DMS114 treated with DMSO at 0.1 percent for 48 hours (cell line): ENCODE data around the gene PAIP2.
"Not testable (repeated sequence)": the region's sequence is repeated elsewhere in the genome, so short reads cannot be mapped to it uniquely, and the experiment has no call there.

Source experiments
- DNase-seq: peaks from one replicate; lab custom pipeline; 2025; ENCODE audit not compliant: unreplicated experiment; lab: John Stamatoyannopoulos, UW

PAIP2 gene

GRCh38 chr5:139377226-139377625, 35.6 kb downstream of the PAIP2 start:
- no peak for DNase-seq

- no peak for DNase-seq
Observed at GRCh38 chr5:139378101-139378825, 36.6 kb downstream of the PAIP2 start.

- no peak for DNase-seq
Observed at GRCh38 chr5:139378941-139379361, 37.3 kb downstream of the PAIP2 start.

DNA sequence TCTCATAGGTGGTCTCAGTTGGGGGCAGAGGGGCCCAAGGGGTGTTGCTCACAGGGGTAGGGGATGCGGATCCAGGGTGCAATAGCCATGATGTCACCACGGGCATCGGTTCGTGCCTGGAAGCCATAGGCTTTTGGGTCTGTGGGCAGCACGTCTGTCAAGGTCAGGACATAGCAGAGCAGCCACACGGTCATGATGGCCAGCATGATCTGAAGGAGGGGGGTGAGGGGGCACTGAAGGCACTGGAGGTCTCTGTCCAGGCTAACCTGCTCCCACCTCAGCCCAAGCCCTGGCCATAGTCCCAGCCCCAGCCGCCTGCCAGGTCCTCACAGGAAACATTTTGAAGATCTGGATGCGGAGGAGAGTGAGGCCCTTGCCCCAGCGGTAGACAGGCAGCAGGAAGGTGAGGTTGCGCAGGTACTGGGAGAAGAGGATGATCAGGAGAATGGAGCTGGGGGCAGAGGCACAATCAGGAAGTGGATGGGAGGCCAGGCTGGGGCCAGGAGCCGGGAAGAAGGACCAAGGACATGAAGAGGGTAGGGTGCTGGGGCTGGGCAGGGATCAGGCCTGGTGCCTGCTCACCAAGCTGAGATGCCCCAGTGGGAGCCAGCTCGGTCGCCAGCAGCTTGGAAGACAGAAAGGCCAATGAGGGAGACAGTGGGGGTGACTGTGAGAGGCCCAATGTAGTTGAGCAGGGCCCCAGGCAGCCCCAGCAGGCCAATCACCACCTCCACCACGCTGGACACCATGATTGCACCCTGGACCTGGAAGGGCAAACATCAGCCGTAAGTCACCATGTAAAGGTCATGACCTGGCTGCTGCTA, 38.2 kb downstream of the PAIP2 start:
- no peak for DNase-seq

DNA sequence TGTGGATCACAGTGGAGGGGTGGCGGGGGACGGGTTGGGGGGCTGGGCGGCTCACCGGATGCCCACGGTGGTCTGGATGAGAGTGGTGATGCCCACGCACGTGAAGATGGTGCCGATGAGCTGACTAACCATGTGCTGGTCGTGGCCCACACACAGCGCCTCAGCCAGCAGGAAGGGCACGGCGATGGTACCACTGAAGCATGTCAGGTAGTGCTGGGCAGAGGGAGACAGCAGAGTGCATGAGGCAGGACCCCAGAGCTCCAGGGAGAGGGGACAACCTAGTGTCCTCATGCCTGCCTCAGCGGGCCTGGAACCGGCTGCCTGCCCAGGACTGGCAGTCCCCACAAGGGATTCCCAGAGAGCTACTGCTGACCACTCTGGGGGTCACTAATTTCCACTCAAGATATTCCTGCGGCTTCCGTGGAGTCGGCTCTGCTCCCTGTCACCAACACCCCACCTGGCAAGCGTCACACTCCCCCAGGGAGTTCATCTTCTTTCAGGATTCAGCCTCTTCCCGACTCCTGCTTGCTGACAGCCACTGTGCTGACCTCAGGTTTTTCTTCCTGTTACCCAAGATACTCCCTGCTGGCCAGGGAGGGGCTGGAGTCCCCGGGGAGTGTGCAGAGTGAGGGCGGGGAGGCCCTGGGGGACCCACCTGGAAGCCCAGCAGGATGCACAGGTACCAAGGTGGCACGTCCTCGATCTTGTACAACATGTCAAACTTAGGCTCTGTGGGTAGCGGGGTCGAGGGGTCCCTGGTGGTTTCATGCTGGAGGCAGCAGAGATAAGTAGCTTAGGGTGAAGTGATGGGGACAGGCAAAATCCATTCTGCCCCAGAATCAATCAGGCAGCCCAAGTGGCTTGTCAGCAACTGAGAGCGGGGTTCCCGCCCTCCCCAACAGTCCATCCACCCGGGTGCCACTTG, 40.4 kb downstream of the PAIP2 start:
- no peak for DNase-seq

DNA sequence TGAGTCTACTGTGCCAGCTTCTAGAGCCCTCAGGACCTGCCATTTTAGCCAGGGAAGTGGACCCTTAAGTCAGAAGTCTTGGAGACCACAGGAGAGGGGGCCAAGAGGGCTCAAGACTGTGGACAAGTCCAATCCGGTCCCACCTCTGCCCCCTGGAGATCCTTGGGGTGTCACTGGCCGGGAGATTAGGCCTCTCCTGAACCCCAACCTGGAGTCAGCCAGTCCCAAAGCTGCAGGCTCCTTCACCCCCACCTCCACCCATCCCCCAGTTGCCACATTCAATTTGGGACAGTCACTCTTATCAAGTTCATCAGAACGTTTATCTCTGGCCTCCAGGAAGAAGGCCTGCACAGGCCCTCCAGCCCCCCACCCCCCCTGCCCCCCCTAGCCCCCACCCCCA, 41.2 kb downstream of the PAIP2 start:
- DNase-seq = no peak

DNA sequence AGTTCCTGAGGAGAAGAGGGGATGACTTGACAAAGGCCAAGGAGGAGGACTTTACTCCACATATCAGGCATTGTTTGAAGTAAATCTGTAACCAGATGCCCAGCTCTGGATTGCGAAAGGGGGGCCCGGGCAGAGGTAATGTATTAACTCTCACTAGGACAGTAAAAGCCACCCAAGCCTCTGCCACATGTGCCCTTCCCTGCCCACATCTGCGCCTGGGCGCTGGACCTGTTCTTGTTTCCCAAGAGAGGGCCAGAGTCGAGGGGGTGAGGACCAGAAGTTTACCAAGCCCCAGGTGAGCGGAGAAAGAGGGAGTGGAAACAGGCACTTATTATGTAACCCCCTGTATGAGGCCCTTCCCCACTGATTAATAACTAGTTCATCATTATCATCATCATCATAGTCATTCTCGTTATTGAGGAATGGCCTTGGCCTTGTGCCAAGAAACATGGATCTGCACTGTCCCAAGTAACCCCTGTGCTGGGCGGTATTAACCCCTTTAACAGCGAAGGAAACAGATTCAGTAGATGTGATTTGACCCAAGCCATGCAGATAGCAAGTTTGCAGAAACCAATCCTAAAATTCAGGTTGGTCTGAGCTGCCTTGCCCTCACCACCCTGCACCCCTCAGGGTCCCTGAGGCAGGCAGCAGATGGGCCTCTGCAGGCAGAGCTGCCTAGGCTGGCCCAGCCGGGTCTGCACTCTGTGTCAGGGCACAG, 41.8 kb downstream of the PAIP2 start, which contains the start of gene SLC23A1:
Gene SLC23A1 (minus strand): TSS at position 23 of the 718 bp plus-strand sequence. CDS start 44 bp downstream, outside the sequence.
- DNase-seq = no peak

- no peak for DNase-seq
Observed at GRCh38 chr5:139383993-139384590, 42.4 kb downstream of the PAIP2 start.

GRCh38 chr5:139384591-139385051, 43.0 kb downstream of the PAIP2 start:
- DNase-seq = no peak

DNA sequence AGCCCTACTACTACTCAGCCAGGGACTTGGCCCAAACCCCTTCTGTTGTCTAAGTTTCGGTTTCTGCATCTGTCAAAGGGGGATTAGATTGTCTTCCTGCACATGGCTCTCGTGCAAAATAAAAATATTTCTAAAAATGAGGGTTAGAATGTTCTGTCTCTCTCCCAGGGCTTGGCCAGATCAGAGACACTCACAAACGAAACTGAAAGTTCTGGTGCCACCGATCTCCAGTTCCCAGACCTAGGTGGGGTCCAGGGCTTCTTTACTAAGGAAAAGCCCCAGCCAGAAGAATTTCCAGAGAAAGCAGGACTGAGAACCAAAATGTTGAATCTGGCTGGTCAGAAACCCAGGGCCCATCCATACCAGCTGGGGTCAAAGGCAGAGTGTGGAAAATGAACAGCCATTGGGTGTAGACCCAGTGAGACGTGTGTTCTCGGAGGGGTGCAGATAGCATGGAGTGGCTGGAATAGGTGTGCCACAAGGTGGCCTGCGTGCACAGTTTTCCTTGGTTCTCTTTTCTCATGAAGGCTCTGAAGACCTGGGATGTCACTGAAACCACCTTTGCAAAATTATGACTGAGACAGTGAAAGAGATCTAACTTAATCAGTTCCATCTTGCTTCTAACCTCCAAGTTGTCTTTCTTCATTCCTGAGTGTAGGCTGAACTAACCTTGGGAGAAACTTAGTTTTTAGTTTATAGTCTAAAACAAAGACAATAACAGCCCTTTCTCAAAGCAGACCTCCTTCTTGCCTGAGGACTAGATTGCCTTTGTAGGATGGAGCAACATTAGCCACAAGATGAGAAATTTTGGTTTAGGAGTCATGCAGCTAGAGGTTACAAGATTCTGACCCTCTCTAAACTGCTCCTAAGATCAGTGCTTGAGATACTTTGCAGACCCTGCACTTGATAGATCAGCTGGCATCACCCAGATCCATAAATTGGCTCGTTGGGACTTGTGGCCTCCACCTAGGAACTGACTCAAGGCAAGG, 43.7 kb downstream of the PAIP2 start:
- DNase-seq = no peak

DNA sequence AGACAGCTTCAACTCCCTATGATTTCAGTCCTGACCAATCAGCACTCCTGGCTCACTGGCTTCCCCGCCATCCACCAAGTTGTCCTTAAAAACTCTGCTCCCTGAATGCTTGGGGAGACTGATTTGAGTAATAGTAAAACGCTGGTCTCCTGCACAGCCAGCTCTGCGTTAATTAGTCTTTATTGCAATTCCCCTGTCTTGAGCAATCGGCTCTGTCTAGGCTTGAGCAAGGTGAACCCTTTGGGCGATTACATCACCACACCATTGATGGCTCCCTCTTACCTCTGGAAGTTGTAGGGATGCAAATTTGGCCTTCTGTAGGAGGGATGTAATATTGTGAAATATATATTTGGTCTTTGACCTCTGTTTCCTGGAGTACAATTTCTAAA, 44.4 kb downstream of the PAIP2 start:
- DNase-seq = no peak

GRCh38 chr5:139386956-139387355, 45.3 kb downstream of the PAIP2 start:
- DNase-seq = not testable (repeated sequence)

DNA sequence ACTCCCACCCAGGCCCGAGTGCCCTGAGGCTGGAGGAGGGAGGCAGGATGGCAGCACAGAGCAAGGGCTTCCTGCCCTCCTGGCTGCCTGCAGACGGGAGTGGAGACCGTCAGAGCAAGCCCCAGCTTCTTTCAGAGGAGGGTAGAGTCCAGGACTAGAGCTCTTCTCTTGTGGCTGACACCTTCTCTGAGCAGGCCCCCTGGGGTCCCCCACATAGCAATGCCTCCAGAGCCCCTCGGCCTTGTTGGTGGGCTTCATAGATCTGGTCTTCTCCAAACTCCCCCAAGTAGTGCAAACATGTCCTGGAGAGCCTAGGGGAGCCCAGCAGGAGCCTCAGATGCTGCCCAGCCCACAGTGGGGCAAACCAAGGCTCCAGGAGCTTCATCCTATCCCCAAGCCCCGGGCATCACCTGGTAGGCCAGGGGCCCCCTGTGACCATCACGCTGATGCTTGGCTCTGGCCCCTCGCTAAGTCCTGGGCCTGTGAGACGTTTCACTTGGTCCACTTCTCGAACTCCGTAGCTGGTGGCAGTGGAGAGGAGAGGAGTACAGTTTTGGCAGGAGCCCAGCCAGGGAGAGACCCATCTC, 46.0 kb downstream of the PAIP2 start:
- DNase-seq = no peak

DNA sequence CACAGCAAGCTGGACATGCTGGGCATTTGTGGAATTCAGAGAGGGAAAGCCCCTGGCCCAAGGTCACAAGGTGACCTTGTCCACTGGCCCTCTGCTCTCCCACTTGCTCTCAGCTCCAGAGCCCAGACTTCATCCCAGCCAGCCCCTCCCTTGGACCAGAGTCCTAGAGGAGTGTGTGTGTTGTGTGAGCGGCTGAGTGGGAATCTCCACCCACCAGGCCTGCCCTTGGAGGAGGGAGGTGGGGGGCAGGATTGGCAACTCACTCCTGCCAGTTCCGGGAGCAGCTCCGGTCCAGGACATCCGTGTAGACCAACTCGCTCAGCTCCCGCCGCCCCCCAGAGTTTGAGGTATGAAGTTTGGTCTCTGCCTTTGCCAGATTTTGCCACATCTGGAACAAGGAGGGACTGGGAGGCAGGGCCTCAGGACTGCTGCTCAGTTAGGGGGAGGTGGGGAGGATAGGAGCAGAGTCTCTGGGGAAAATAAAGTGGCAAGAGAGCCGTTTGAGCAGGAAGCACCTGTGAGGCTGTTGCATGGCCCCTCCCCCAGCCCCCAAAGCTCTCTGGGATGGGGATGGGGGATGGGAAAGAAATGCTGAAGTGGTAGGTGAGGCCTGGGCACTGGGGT, 46.7 kb downstream of the PAIP2 start:
- no peak for DNase-seq

DNA sequence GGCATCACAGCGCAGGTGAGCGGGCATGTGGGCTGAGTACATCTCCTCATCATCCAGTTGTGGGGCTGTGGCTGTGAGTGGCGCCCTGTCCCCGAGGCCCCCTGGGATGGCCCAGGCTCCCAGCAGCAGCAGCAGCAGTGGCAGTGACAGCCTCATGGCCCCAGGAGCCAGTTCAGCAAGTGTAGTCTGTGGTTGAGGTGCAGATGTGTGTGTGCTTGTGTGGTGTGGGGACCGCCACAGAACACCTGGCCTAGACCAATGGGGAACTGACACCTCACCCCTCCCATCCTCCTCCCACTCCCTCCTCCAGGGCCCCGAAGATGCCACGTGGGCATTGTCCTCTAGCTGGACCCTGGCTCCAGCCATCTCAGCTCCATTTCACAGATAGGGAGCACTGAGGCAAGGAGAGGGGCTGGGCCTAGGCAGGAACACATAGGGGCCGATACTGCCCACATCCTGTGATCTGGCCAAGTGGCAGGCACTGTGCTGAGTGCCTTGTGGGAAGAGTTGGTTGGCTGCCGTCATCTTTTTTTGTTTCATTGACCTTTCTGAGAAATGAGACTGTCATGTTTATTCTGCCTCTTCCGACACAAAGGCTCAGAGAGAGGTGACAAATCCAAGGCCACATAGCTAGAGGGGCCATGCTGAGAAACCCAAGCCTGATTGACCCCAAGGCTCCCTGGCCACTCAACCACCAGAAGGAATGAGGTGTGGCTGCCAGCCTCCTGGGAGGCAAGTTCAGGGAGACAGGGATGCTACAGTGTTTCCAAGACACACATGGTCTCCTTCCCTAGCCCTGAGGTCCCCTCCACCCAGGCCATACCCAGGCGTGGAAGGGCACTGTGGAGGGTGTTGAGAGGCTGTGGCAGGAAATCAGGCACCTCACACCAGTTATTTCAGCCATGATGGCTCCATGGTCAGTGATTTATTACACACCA, 48.3 kb downstream of the PAIP2 start, which contains the start of gene MZB1:
Gene MZB1 (minus strand): TSS at position 213 of the 938 bp plus-strand sequence. CDS start 57 bp downstream, at position 156.
- DNase-seq = no peak

DNA sequence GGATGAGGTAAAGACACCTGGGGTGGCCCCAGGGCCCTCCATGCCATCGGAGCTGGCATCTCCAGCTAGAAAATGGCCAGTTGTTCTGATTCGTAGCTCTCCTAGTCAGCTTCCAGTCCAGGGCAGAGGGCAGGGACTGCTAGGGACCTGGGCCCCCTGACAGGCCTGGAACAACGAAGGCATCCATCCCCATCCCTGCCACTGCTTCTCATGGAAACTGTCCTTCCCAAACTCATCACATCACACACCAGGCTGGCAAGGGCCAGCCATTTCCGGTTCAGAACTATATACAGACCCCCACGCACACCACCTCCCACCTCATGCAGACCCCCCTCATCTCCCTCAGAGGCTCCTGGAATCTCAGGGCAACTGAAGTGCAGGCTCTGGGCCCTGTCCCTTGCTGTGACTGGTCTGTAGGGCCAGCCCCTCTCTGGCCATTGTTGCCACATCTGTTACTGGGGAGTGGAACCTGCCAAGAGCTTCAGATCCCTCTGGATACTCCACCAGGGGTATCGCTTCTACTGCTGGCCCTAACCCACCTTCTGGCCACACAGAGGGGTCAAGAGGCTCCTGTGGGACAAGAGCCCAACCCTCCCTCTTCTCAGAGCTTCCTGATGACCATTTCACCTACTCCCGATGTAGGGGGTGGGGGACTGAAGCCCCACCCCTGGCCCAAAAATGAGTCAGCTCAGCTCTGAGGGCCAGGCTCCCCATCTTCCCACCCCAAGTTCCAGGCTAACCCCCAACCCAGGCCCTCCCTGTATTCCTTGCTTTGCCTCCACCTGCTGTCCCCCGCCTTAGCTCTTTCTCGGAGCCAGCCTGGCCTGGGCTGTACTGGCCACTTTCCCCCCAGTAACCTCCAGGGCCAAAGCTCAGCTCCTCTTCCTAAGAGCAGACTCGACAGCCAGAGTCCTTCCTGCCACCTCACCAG, 49.2 kb downstream of the PAIP2 start:
- no peak for DNase-seq
